HUES64 (cell line): Measurements from ENCODE around the gene LCN9.
A peak's percentile ranks its signal among the peaks of the same experiment; 100 is the strongest.
"Not testable (repeated sequence)": the region's sequence is repeated elsewhere in the genome, so short reads cannot be mapped to it uniquely, and the experiment has no call there.

Experiments
- H3K27ac ChIP-seq: 2 replicates; pipeline ENCODE4 v1.7.0; 2013; ENCODE audit warnings: low read depth, low read length, inconsistent platforms
- H3K27me3 ChIP-seq: 2 replicates; pipeline ENCODE4 v1.6.1; 2013; ENCODE audit warnings: mild to moderate bottlenecking, low read length; ENCODE audit not compliant: insufficient read depth
- H3K36me3 ChIP-seq: 2 replicates; pipeline ENCODE4 v1.6.1; 2013; ENCODE audit warnings: mild to moderate bottlenecking, low read length; ENCODE audit not compliant: insufficient read depth
- H3K4me1 ChIP-seq: 2 replicates; pipeline ENCODE4 v1.6.1; 2013; ENCODE audit warnings: mild to moderate bottlenecking, low read length, moderate library complexity; ENCODE audit not compliant: insufficient read depth
- H3K4me3 ChIP-seq: 2 replicates; pipeline ENCODE4 v1.5.1; 2013; ENCODE audit warnings: mild to moderate bottlenecking, low read length, moderate library complexity
- H3K9ac ChIP-seq: 2 replicates; pipeline ENCODE4 v1.6.1; 2013; ENCODE audit warnings: mild to moderate bottlenecking, low read depth, low read length
- H3K9me3 ChIP-seq: 2 replicates; pipeline ENCODE4 v1.6.1; 2013; ENCODE audit warnings: low read depth, low read length; ENCODE audit not compliant: insufficient read depth
- WGBS: fragments of 150-250, 120-280 bp; methylation state at CpG from one replicate; pipeline ENCODE4 v1.1.7; 2013; ENCODE audit warnings: missing lambda C conversion rate; 5-methylcytosine and 5-hydroxymethylcytosine counted together

The LCN9 gene

DNA sequence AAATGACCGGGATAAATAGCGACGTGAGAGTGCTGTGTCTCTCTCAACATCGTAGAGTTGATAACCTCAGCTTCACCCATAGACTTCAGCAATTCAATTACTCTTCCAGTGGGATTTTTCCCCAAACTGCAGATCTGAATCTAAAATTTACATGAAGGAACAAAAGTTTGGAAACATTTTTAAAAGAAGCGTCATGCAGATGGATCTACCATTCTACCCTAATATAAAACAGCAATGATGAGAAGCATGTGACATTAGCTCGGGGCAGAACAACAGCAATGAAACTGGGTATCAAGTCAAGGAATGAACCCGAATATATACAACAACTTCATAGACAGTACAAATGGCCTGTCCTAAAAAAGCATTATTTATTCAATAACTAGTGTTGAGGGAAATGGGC is 42.6 kb upstream of the LCN9 start:
- Histone ChIP-seq H3K36me3 (no peaks in the 10 kb centered on the region), H3K9ac (no peak overlapping the region), H3K4me3 (no peak overlapping the region), H3K27me3 (no peaks in the 10 kb centered on the region), H3K4me1 (no peaks in the 10 kb centered on the region), H3K9me3 (no peaks in the 10 kb centered on the region), H3K27ac (no peak overlapping the region)
- 93% methylated on average over 7 of the region's 7 CpGs for WGBS

GRCh38 chr9:135622415-135623020 is 40.6 kb upstream of the LCN9 start:
- H3K4me3 ChIP-seq = no peak overlapping the region
- no peaks in the 10 kb centered on the region for H3K36me3 ChIP-seq
- 91% methylated on average over 11 of the region's 11 CpGs for WGBS
- no peaks in the 10 kb centered on the region for H3K27me3 ChIP-seq
- H3K9me3 ChIP-seq = peaks cover 6% of the 10 kb centered on the region; the same call in 1 of the 2 replicates
- no peak overlapping the region for H3K9ac ChIP-seq
- no peaks in the 10 kb centered on the region for H3K4me1 ChIP-seq
- H3K27ac ChIP-seq = no peak overlapping the region

GRCh38 chr9:135624282-135624681 is 38.8 kb upstream of the LCN9 start:
- Histone ChIP-seq H3K4me3 (no peak overlapping the region), H3K36me3 (no peaks in the 10 kb centered on the region), H3K9ac (no peak overlapping the region), H3K27me3 (no peaks in the 10 kb centered on the region), H3K4me1 (no peaks in the 10 kb centered on the region), H3K9me3 (peaks cover 13% of the 10 kb centered on the region; the same call in 1 of the 2 replicates), H3K27ac (no peak overlapping the region)
- 93% methylated on average over 14 of the region's 14 CpGs for WGBS

DNA sequence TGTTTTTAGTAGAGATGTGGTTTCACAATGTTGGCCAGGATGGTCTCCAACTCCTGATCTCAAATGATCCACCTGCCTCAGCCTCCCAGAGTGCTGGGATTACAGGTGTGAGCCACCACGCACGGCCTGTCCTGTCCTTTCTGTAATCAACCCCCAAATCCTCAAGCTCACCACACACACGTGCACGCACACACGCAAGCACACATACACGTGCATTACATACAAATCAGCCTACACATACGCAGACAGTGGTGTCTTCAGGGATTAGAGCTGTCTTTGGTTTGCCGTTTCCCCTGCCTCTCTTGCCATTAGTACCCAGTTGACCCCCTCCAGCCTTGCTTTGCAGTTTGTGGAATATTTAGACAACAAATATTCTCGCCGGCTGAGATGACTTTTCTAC is 30.3 kb upstream of the LCN9 start:
- Histone ChIP-seq H3K27ac (no peak overlapping the region), H3K9me3 (peaks cover 17% of the 10 kb centered on the region), H3K4me3 (no peak overlapping the region), H3K27me3 (no peaks in the 10 kb centered on the region), H3K9ac (no peak overlapping the region), H3K36me3 (no peaks in the 10 kb centered on the region), H3K4me1 (no peaks in the 10 kb centered on the region)
- WGBS = 92% methylated on average over 8 of the region's 10 CpGs

DNA sequence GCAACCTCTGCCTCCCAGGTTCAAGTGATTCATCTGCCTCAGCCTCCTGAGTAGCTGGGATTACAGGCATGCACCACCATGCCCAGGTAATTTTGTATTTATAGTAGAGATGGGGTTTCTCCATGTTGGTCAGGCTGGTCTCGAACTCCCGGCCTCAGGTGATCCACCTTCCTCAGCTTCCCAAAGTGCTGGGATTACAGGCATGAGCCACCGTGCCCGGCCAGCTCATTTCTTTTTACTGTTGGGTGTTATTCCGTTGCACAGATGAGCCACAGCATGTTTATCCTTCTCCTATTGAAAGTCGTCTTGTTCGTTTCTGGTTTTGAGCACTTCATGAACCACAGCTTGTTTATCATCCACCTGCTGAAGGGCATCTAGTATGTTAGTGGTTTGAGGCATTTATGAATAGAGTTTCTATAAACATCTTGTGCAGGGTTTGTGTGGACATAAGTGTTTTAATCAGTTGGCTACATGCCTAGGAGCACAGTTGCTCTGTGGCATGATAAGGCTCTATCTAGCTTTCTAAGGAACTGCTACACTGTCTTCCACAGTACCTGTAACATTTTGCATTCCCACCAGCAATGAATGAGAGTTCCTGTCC is 26.1 kb upstream of the LCN9 start:
- not testable (repeated sequence) for H3K4me1 ChIP-seq, H3K27me3 ChIP-seq, H3K36me3 ChIP-seq, H3K9ac ChIP-seq, H3K27ac ChIP-seq, H3K4me3 ChIP-seq
- WGBS = 97% methylated on average over 7 of the region's 7 CpGs
- H3K9me3 ChIP-seq = peaks cover 16% of the 10 kb centered on the region

DNA sequence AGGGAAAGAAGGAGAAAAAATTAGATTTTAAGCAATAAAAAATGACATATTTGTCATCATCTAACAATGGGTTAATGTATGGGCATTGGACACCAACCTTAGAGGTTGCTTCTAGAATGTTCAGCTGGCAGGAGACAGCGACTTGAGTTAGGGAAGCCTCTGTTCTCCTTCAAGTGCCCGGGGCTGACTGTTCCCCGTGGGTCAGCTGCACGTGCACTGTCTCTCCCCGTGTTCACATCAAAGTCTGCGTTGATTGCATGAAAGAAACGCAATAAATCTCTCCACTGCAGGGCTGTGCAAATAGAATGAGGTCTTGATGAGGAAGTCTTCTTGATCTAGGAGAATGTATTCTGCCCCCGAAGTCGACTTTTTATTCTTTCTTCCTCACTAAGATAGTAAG is 23.9 kb upstream of the LCN9 start, which contains the start of gene GLT6D1:
Gene GLT6D1, minus strand, starts transcription at position 345 of the 400 bp plus-strand sequence. CDS start 353 bp downstream, outside the sequence.
- H3K27me3 ChIP-seq = no peaks in the 10 kb centered on the region
- H3K27ac ChIP-seq = no peak within 1 kb of the TSS
- no peaks in the 10 kb centered on the region for H3K4me1 ChIP-seq
- no peaks in the 10 kb centered on the region for H3K36me3 ChIP-seq
- no peak within 1 kb of the TSS for H3K4me3 ChIP-seq
- no peak within 1 kb of the TSS for H3K9ac ChIP-seq
- H3K9me3 ChIP-seq = peaks cover 27% of the 10 kb centered on the region
- 96% methylated on average over 7 of the region's 9 CpGs for WGBS

- H3K27ac ChIP-seq = no peak overlapping the region
- H3K4me1 ChIP-seq = no peaks in the 10 kb centered on the region
- H3K36me3 ChIP-seq = no peaks in the 10 kb centered on the region
- 90% methylated on average over 7 of the region's 7 CpGs for WGBS
- no peak overlapping the region for H3K9ac ChIP-seq
- no peaks in the 10 kb centered on the region for H3K27me3 ChIP-seq
- H3K4me3 ChIP-seq = no peak overlapping the region
- H3K9me3 ChIP-seq = peaks cover 38% of the 10 kb centered on the region
These were observed 22.1 kb upstream of the LCN9 start for GRCh38 chr9:135641047-135641446.

DNA sequence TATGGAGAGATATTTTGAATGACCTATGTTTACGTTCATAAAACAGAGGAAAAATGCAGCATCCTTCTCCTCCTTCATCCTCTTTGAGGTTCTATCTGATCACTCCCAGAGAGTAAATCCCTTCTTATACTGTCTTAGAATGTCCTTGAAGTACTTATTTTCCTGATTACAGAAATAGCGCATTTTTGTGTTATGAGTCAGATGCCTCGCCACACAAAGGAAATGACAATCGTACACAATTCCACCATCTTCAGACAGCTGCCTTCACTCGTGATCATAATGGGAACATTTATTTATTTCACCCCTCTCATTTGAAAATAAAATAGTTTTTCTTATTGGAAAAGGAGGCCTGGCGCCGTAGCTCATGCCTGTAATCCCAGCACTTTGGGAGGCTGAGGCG is 21.4 kb upstream of the LCN9 start:
- WGBS = 89% methylated on average over 8 of the region's 8 CpGs
- Histone ChIP-seq H3K27ac (no peak overlapping the region), H3K4me1 (no peaks in the 10 kb centered on the region), H3K4me3 (no peak overlapping the region), H3K9me3 (peaks cover 42% of the 10 kb centered on the region), H3K9ac (no peak overlapping the region), H3K27me3 (no peaks in the 10 kb centered on the region), H3K36me3 (no peaks in the 10 kb centered on the region)

- WGBS = 91% methylated on average over 5 of the region's 5 CpGs
- peaks cover 64% of the 10 kb centered on the region for H3K9me3 ChIP-seq
- H3K4me3 ChIP-seq = no peak overlapping the region
These were observed 18.4 kb upstream of the LCN9 start for GRCh38 chr9:135644631-135645218.

GRCh38 chr9:135647884-135648283 is 15.2 kb upstream of the LCN9 start:
- 91% methylated on average over 4 of the region's 4 CpGs for WGBS
- H3K9me3 ChIP-seq = peaks cover 91% of the 10 kb centered on the region
- H3K9ac ChIP-seq = no peak overlapping the region
- H3K27me3 ChIP-seq = no peaks in the 10 kb centered on the region
- H3K36me3 ChIP-seq = no peaks in the 10 kb centered on the region
- H3K4me1 ChIP-seq = no peaks in the 10 kb centered on the region
- H3K27ac ChIP-seq = no peak overlapping the region
- no peak overlapping the region for H3K4me3 ChIP-seq

More at GRCh38 chr9:135644631-135645218, 18.4 kb upstream of the LCN9 start:
- Histone ChIP-seq H3K9ac (no peak overlapping the region), H3K36me3 (no peaks in the 10 kb centered on the region), H3K27ac (no peak overlapping the region), H3K27me3 (no peaks in the 10 kb centered on the region), H3K4me1 (no peaks in the 10 kb centered on the region)

DNA sequence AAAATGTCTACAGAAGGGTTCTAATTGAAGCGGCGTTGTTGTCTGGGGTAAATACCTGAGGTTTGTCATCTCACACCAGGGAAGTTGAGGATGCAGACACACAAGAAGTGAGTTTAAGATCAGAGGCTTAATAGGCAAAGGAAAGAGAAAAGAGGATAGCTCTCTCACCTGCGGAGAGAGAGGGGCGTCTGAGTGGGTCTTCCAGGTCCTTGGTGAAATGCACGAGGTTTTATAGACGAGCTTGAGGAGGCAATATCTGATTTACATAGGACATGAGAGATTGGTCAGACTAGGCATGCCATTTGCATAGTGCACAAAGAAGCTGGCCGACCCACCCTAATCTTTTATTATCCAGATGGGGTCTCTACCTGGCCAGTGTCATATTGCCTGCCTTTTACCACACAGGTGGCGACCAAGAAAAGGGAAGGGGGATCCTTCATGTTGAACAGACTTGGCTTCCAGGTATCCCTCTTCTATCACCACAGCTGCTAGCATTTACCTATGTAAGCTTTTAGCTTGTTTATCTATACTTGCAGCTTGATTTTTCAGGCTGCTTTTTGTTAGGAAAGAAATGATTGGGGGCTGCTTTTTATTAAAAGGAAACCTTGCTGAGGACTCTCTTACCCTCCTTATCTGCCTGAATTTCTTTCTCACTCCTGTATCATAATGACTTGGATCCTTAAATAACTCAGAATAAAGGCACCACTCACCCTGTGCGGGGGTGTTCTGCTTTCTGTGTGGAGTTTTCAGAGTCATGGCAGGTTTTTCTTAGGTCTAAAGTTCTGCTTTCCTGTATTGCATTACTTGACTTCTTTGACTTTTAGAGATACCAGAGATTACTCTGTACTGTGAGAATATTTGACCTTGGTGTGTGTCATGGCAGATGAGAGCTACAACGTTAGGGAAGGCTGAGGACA is 14.4 kb upstream of the LCN9 start:
- H3K27ac ChIP-seq = peak overlapping the region; percentile 48; the same call in 1 of the 2 replicates
- WGBS = 86% methylated on average over 10 of the region's 10 CpGs
- no peak overlapping the region for H3K4me3 ChIP-seq

More for the DNA sequence above, 14.4 kb upstream of the LCN9 start:
- H3K36me3 ChIP-seq = no peaks in the 10 kb centered on the region
- H3K9me3 ChIP-seq = peaks cover 92% of the 10 kb centered on the region
- H3K9ac ChIP-seq = no peak overlapping the region
- H3K27me3 ChIP-seq = no peaks in the 10 kb centered on the region
- H3K4me1 ChIP-seq = no peaks in the 10 kb centered on the region
